Parathyroid adenoma (tissue), 2 donors: ENCODE data around the gene IL17B.

Experiments used
- H2AFZ ChIP-seq: fragments of 300-600 bp; sonication (generic); one replicate; pipeline ENCODE4 v1.7.0; 2017; ENCODE audit warnings: antibody characterized with exemption, mild to moderate bottlenecking
- H3K27ac ChIP-seq: fragments of 300-600 bp; sonication (generic); one replicate; pipeline ENCODE4 v1.7.0; 2017
- H3K27me3 ChIP-seq: fragments of 300-600 bp; sonication (generic); one replicate; pipeline ENCODE4 v1.7.0; 2017; ENCODE audit warnings: low read length; ENCODE audit not compliant: control insufficient read depth, insufficient read depth
- H3K36me3 ChIP-seq: fragments of 300-600 bp; sonication (generic); one replicate; pipeline ENCODE4 v1.7.0; 2017; ENCODE audit warnings: low read length; ENCODE audit not compliant: control insufficient read depth, insufficient read depth
- H3K4me1 ChIP-seq: fragments of 300-600 bp; sonication (generic); one replicate; pipeline ENCODE4 v1.7.0; 2017; ENCODE audit warnings: control low read depth
- H3K4me2 ChIP-seq: fragments of 300-600 bp; sonication (generic); one replicate; pipeline ENCODE4 v1.7.0; 2017; ENCODE audit warnings: low read length
- H3K4me3 ChIP-seq: fragments of 300-600 bp; sonication (generic); one replicate; pipeline ENCODE4 v1.7.0; 2017; ENCODE audit warnings: low read depth, low read length
- H3K79me2 ChIP-seq: fragments of 300-600 bp; sonication (generic); one replicate; pipeline ENCODE4 v1.7.0; 2017; ENCODE audit warnings: control low read depth
- H3K9ac ChIP-seq: fragments of 300-600 bp; sonication (generic); one replicate; pipeline ENCODE4 v1.7.0; 2017; ENCODE audit warnings: mild to moderate bottlenecking
- H3K9me3 ChIP-seq: fragments of 300-600 bp; sonication (generic); one replicate; pipeline ENCODE4 v1.7.0; 2017; ENCODE audit warnings: low read length; ENCODE audit not compliant: control insufficient read depth
- CTCF ChIP-seq: fragments of 300-600 bp; sonication (generic); IDR thresholded peaks from one replicate; pipeline ENCODE4 v1.7.0; 2017; ENCODE audit warnings: antibody characterized with exemption, mild to moderate bottlenecking
- donor health status: primary hyperparathyroidism.

Gene IL17B

GRCh38 chr5:149345892-149346222 is 33.2 kb downstream of the IL17B start:
- peak overlapping the region; percentile 58 for H3K27ac ChIP-seq
- H3K9me3 ChIP-seq = no peaks in the 10 kb centered on the region
- H3K4me3 ChIP-seq = peak overlapping the region; percentile 87
- peak overlapping the region; percentile 81 for H2AFZ ChIP-seq
- peak overlapping the region; percentile 94 for H3K4me2 ChIP-seq
- H3K27me3 ChIP-seq = no peaks in the 10 kb centered on the region
- no peak for TF ChIP-seq CTCF
- H3K4me1 ChIP-seq = peaks cover 4% of the 10 kb centered on the region
- H3K36me3 ChIP-seq = no peaks in the 10 kb centered on the region
- H3K9ac ChIP-seq = peak overlapping the region; percentile 29
- peaks cover 10% of the 10 kb centered on the region for H3K79me2 ChIP-seq

GRCh38 chr5:149345147-149345891 is 33.8 kb downstream of the IL17B start, which contains the start of gene GRPEL2:
Gene GRPEL2, plus strand, starts transcription at chr5:149345499. Its CDS starts 41 bp downstream, at chr5:149345540.
- H3K79me2 ChIP-seq = peaks cover 10% of the 10 kb centered on the region
- H3K4me1 ChIP-seq = peaks cover 4% of the 10 kb centered on the region

GRCh38 chr5:149344151-149344550 is 34.9 kb downstream of the IL17B start:
- Histone ChIP-seq H3K4me1 (peaks cover 4% of the 10 kb centered on the region), H3K36me3 (no peaks in the 10 kb centered on the region), H3K27me3 (no peaks in the 10 kb centered on the region), H3K4me2 (no peak overlapping the region), H3K4me3 (peak overlapping the region; percentile 87), H3K9me3 (no peaks in the 10 kb centered on the region), H3K9ac (no peak overlapping the region), H2AFZ (peak overlapping the region; percentile 81), H3K79me2 (peaks cover 10% of the 10 kb centered on the region), H3K27ac (no peak overlapping the region)
- TF ChIP-seq CTCF = no peak

More at GRCh38 chr5:149345147-149345891, 33.8 kb downstream of the IL17B start, which contains the start of gene GRPEL2:
- TF ChIP-seq CTCF = no peak
- Histone ChIP-seq H3K27me3 (no peaks in the 10 kb centered on the region), H2AFZ (peak within 1 kb of the TSS; percentile 81), H3K36me3 (no peaks in the 10 kb centered on the region), H3K9ac (peak within 1 kb of the TSS; percentile 29), H3K4me2 (peak within 1 kb of the TSS; percentile 94), H3K9me3 (no peaks in the 10 kb centered on the region), H3K4me3 (peak within 1 kb of the TSS; percentile 87), H3K27ac (peak within 1 kb of the TSS; percentile 58)

GRCh38 chr5:149341876-149342275 is 37.2 kb downstream of the IL17B start:
- H3K79me2 ChIP-seq = peaks cover 6% of the 10 kb centered on the region
- no peak overlapping the region for H2AFZ ChIP-seq
- no peaks in the 10 kb centered on the region for H3K36me3 ChIP-seq
- H3K9ac ChIP-seq = no peak overlapping the region
- no peaks in the 10 kb centered on the region for H3K27me3 ChIP-seq
- H3K27ac ChIP-seq = no peak overlapping the region
- no peak overlapping the region for H3K4me2 ChIP-seq
- no peak overlapping the region for H3K4me3 ChIP-seq
- H3K4me1 ChIP-seq = peaks cover 4% of the 10 kb centered on the region
- H3K9me3 ChIP-seq = no peaks in the 10 kb centered on the region
- TF ChIP-seq CTCF = no peak

GRCh38 chr5:149340920-149341319 is 38.2 kb downstream of the IL17B start:
- Histone ChIP-seq H3K4me1 (no peaks in the 10 kb centered on the region), H3K4me3 (no peak overlapping the region), H3K79me2 (peaks cover 3% of the 10 kb centered on the region), H3K9ac (no peak overlapping the region), H3K4me2 (no peak overlapping the region), H3K36me3 (no peaks in the 10 kb centered on the region), H3K27me3 (no peaks in the 10 kb centered on the region), H3K27ac (no peak overlapping the region), H3K9me3 (no peaks in the 10 kb centered on the region), H2AFZ (no peak overlapping the region)
- TF ChIP-seq CTCF = no peak
